Activated CD8-positive, alpha-beta memory T cell treated with anti-CD3 and anti-CD28 coated beads, Interleukin-2, amount 50 U/mL, for 48 hours (primary cell): Measurements from ENCODE around the gene SLC4A5.
"Not testable (repeated sequence)": the region's sequence is repeated elsewhere in the genome, so short reads cannot be mapped to it uniquely, and the experiment has no call there.

Source experiments
- DNase-seq: peaks from one replicate; pipeline ENCODE4 v3.0.0-alpha.2; 2020

SLC4A5 gene

DNA sequence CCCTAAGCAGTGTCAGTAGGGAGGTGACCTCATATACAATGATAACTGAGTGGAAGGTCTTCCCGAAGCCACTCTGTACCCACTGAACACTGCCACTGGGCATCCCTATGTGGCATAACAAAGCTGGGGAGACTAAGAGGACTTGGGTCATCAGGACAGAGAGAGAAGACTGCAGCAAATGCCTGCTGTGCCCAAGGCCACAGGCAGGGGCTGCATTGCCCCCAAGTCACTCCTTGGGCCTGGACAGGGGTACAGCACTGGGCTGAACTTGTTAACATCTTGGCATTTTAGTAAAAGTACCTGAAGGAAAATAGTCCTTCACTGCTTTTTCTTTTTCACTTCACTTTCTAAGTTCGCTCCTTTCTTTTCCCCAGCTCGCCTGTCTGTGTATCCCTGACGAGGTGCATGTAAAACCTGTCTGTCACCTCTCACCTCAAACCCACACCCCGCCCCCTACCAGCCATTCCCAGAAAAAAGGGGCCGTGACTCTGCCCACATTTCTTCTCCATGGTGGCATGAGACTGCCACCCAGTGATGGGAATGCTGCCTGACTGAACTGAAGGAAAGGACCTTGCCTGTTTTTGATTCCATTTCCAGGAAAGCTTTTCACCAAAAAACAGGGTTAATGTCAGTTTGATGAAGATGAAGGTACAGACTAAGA lies 81.9 kb downstream of the SLC4A5 start:
- DNase-seq: no peak

DNA sequence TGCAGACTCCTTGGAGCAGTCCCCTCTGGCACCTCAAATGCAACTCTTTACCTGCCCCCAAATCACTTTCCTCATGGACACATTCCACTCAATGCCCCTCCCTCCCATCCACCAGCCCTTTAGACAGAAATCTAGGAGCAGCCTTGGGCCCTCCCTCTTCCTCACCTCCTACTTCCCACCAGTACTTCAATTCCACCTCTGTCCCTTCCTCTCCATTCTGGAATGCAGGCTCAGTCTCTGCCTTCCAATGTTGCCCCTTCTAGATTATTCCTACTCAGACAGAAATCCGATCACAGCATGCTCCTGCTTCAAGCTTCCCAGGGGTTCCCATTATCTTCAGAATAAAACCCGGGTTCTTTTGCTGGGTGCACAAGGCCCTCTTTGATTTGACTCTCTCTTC lies 82.7 kb downstream of the SLC4A5 start:
- no peak for DNase-seq

DNA sequence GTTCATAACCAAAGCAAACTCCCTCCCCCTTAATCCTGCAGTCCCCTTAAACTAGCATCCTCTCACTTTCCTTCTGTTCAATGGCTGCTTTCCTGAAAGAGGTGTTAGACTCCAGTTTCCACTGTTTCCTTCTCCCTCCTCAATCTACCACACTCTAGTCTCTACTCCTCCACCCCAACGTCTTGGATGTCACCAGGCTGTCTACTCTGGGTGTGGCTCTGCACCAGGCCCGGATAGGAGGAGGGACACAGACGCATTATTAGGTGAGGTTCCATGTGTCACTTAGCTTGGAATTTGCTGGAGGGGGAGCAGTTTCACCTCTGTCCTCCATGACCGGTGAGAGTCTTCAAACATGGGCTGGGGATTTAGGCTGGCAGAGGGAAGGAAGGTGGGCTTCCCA lies 83.5 kb downstream of the SLC4A5 start:
- no peak for DNase-seq

DNA sequence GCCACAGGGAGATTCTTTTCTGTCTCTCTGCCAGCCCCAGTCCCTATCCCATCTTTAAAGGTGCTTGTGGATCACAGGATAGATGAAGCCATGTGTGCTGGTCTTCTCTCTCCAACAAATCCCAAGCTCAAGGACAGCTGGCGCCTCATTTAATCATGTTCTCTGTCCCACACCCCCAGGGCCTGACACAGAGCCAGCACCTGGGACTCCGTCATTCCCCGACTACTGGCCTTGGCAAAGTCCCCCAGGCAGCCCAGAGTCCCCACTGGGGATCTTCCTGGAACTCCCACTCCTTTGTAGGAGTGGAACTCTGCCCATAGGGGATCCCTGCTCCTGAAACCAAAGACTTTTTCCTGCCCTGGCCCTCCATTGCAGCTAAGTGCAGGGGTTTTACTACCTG lies 84.0 kb downstream of the SLC4A5 start:
- no peak for DNase-seq

DNA sequence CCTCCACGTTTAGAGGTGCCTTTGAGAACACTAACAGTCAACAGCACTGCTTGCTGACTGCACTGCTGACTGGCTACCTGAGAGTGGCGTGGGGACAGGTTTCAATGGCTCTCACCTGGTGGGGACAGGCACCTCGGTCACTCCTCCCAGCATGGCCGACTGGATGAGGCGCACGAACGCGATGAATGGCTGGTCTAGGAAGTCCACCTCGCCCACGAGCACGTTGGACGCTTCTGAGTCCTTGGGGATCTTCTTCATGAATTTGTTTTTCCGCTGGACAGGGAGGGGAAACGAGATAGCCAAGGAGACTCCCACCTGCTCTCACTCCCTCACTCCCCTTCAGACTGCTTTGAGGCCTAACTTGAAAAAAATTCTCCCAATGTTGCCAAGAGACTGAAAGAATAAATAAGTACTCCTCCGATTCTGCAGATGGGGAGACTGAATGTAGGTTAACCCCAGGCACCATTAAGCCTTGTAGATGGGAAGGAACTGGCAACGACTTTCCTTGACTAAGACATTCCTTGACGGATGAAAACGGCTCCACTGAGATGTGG lies 87.5 kb downstream of the SLC4A5 start:
- DNase-seq: no peak

DNA sequence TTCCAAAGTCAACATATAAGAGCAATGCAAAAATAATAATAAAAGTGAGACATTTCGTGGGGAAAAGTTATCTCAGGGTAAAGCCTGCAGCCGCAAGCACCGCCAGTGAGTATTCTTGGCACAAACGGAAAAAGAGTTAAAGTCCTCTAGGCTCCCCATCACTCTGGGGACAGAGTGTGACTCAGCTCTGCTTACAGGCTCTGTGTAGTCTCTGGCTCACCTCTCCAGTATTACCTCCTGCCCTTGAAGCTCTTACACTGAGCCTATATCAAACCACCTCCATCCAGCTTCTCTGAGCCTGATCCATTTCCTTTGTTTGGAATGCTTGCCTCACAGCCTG lies 89.3 kb downstream of the SLC4A5 start:
- DNase-seq: no peak

DNA sequence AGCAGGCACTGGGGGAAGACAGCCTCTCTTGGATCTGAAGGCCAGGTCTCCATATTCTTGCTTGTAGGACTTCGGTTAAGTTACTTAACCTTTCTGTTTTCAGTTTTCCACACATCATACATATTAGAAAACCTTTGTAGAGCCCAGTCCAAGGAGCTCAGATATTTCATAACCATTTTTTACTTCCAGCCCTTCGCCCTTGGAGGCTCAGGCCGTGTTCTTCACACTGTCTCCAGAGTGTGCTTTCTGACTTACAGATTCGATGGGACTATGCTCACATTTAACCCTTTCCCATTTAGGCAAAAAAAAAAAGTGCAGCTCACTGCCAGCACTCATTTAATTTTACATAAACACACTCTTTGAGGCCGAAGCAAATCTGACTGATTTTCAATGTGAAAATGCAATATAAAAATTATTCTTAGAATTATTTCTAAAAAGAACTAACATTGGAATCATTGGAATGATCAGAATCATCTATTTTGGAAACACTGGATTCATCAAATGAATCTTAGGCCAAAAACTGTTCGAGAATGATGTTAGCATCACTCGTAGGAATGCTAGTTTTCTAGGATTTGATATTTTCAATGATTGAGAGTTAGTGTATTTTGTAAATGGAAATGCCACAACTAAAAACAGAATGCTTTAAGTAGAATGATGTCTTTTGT lies 89.8 kb downstream of the SLC4A5 start:
- no peak for DNase-seq

DNA sequence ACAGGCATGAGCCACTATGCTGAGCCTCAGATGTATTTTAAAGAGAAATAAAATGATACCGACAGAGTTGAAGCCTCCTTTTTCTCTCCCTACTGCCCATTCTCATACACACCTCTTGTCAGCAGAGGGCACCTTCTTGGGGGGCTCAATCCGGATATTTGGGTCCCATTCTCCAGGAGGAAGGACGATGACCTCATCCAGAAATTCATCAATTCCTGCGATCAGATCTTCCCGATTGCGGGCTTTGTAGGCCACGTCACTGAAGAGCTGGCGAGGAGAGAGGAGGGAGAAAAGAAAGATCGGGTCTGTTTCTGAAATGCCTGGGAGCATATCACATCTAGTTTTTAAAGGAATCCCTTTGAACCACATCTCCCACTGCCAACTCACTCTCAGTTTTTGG lies 90.4 kb downstream of the SLC4A5 start:
- DNase-seq: no peak

DNA sequence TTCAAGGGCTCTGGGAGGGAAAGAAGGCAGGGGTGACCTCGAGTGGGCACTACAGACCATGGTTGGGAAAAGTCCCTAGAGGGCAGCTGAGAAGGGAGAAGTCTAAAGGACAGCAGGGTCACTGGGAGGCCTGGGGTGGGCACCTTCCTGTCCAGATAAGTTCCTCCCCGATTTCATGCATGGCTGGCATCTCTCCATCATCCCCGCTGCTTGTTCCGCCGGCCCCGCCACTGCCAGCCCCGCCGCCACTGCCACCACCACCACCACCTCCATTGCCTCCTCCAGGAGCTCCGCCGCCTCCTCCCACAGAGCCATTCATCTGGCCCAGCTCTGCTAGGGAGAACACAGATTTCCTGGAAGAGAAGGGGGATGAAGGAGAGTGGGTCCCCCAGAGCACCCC lies 91.2 kb downstream of the SLC4A5 start:
- no peak for DNase-seq

DNA sequence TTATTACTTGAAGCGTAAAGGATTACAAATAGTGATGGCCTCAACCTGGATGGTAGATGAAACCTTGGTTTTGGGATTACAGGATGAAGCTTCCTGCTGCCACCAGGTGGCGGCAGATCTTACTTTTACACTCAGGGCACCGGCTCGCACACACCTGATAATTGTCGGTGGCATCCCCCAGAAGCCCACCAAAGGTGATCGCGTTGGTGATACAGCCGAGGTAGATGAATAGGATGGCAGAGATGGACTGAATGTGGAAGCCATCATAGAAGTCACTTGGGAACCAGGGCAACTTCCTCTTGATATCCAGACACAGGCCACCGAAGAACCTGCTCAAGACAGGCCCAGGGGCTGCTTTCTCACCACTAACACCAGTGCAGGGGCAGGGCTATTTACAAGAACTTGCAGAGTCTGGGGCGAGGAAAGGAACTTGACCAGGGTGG lies 93.0 kb downstream of the SLC4A5 start:
- DNase-seq: peak; percentile 73

DNA sequence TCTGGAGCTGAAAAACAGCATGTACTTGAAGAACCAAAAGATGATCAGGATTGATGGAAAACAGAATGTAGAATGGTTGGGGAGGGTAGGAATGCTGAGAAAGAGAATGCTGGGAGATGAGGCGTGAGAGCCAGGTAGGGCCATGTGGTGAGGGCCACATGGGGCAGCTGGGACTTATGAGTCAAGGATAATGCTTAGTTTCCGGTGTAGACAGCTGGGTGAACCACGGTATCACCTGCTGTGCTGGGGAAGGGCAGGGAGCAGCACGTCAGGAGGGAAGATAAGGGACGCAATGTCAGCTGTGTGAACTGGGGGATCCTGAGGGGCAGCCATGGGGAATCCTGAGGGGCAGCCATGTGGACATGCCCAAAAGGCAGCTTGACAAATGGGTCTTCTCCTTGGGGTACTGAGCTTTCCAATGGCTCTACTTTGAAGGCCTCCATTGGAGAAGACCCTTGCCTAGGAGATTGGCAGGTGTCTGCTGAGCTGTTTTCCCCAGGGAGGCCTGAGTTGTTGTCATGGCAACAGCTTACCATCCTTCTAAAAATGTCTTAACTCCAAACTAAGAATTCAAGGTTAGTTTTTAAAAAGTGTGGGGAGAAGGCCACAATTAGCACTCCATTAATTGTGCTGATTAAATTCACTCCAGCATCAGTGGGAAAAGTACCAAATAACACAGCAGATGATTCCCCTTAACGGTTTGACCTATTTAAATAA lies 93.7 kb downstream of the SLC4A5 start:
- no peak for DNase-seq

DNA sequence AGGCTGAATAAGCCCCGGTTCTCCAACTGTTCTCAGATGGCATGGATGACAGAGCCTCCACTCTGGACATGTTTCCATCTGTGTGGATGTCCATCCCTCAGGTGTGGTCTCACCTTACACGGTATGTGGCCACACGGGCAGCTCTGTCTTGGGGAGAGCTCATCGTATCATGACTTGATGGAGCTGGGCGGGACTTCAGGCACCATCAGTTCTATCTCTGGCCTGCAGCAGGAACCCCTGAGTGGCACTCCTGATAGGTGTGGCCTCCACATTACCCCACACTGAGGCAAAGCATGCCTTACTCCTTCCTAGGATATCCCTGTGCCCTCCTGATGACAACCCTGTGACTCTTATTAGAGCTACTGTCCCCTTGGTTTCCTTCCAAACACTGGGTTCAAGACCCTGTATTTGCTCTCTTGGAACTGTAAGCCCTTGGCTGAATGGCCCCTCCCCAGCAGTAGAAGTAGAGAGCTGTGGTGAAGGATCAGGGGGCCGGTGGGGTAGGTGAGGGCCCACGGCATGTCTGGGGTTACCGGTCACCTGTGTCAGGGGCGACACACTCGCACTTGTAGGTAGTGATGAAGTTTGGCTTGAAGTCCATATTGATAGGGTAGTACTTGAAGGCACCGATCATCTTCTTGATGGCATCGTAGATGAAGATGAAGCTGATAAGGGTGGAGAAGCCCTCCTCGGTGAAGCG lies 96.6 kb downstream of the SLC4A5 start:
- DNase-seq: no peak

DNA sequence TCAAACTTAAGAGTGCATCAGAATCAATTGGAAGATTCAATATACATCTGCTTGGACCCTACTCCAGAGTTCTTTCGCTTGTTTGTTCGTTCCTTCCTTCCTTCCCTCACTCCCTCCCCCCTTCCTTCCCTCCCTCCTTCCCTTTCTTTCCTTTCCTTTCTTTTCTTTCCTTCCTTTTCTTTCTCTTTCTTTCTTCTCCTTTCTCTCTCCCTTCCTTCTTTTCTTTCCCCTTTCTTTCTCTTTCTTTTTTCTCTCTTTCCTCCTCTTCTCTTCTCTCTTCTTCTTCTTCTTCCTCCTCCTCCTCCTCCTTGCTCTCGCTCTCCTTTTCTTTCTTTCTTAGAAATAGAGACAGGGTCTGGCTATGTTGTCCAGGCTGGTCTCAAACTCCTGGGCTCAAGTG lies 98.9 kb downstream of the SLC4A5 start:
- no peak for DNase-seq

DNA sequence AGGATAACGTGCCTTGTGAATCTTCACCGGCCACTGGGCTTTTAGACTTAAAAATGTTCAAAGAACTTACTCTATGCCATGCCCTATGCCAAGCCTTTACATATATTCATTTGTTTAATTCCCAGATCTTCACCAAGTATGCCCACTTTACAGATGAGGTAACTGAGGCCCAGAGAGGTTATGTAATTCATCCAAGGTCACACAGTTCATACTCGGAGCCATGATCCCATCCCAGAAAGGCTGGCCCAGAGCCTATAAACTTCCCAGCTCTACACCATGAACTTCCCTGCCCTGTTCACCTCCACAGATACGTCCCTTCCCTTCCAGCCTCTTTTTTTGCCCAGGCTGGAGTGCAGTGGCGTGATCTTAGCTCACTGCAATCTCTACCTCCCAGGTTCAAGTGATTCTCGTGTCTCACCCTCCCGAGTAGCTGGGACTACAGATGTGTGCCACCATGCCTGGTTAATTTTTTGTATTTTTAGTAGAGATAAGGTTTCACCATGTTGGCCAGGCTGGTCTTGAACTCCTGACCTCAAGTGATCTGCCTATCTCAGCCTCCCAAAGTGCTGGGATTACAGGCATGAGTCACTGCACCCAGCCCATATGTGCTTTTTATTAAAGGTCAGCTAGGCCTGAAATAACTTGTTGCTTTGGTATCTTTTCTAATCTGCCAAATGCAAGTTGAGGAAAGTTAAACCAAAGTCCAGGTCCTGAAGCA lies 100.7 kb downstream of the SLC4A5 start:
- no peak for DNase-seq

DNA sequence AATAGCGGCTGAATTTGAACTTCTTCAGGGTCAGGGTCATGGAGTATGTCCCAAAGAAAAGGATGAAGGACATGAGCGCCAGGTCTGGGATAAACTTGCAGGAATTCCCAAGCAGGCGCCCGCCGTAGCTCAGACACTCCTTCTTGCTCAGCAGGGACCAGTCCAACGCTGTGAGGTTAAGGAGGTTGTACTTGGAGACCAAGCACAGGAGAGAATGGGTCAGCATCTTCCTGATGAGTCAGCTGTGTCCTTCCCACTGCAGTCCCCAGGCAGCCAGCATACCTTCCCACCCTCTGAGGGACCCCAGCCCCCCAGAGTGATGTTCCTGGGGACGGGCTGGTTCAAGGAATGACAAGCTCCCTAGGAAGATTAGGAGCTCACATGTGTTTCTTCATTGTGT lies 103.9 kb downstream of the SLC4A5 start:
- no peak for DNase-seq

DNA sequence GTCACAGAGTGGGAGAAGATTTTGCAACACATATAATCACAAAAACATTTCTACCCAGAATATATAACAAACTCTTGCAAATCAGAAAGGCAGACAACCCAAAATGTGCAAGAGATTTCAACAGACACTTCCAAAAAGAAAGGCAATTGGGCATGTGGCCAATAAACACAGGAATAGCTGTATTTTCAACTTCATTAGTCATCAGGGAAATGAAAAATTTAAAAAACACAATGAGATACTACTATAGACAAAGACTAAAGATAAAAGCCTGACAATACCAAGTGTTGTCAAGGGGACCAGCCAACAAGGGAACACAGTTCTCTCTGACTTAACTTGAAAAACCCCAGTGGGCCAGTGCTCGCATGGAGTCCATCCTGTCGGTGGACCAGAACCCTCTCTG lies 104.3 kb downstream of the SLC4A5 start:
- DNase-seq: no peak

DNA sequence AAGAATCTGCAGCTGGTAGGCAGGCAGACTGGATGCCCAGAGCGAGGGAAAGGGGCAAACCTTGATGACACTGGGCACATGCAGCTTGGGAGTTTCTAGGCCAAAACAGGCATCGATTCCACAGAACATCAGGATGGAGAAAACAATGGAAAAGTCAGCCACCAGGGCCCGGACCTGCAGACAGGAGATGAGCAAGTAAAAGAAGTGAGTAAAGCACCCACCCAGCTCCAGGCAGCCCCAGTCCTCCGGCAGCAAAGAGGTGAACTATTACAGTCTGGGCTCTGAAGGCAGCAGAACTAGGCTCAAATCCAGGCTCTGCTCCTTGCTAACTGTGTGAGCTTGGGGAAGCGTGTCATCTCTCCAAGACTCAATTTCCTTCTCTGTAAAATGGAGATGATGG lies 108.2 kb downstream of the SLC4A5 start:
- DNase-seq: no peak

DNA sequence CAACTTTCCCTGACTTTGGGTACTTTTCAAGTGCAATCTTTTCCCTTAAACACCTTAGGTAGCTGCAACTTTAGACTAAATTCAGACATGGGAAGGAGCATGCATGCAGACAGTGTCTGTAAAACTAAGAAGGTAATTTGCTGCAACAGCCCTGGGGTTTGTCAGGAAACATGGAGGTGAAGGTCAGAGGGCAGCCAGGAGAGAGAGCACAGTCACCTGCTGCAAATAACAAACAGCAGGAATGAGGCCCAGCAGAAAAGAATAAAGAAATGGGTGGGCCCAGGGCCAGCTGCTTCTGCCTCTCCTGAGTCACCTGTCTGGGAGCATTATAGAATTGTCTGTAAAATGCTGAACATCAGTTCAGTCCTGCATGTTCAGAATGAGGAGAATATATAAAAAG lies 109.6 kb downstream of the SLC4A5 start:
- DNase-seq: no peak

DNA sequence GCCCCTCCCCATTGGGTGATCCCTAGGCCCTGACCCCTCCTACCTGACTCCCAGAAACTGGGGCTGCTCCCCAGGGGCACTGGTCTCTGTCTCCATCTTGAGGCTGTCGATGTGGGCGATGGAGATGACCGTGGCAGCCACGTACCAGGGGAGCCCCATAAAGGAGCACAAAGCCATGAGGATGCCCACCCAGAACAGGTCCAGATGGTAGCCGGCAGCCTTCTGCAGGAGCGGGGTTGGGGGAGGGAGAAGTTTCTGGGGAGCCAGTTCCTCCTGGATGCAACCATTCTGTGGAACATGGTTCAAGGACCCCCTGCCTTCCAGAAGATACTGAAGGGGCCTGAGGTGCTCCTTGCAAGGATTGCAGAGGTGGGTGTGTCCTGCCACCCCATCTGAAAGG lies 110.8 kb downstream of the SLC4A5 start:
- DNase-seq: no peak

DNA sequence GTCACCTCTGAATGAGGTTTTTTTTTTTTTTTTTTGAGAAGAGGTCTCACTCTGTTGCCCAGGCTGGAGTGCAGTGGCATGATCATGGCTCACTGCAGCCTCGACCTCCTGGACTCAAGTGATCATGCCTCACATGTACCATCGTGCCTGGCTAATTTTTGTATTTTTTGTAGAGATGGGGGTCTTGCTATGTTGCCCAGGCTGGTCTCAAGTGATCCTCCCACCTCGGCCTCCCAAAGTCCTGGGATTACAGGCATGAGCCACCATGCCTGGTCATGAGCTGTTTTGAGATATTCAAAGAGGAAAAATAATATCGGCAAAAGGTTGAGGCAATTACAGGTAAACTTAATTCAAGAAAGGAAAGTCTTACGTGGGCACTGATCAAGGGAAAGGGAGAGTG lies 113.4 kb downstream of the SLC4A5 start:
- not testable (repeated sequence) for DNase-seq

DNA sequence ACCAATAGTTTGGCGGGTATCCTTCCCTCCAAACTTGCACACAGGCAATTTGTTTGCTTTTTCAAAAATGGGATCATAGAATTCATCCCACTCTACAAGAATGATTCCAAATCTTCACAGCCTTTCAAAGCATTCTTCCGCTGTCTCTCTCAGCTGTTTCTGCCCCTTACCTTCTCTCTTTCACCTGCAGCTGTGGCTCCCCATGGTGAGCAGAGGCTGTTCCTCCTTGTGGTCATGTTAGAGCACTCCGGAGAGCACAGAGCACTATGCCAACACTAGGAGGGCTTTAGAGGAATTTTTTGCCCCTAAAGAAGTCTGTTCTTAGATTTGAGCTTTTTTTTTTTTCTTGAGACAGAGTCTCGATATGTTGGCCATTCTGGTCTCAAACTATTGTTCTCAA lies 114.4 kb downstream of the SLC4A5 start:
- no peak for DNase-seq

DNA sequence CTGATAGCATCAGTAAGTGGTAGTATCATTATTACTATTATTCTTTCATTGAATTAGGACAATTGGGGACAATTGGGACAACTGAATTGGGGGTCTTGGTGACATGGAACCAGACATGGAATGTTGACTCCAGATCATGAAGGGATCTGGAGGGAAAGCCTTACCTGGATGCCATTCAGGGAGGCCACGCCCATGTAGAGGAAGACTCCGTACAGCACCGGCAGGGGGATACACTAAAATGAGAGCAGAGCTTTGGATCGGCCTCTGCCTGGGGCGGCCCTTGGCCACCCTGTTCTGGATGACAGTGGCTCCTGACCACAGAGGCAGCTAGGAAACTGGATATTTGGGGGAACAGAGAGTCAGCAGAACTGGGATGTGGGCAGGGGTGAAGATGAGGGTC lies 115.6 kb downstream of the SLC4A5 start:
- no peak for DNase-seq

DNA sequence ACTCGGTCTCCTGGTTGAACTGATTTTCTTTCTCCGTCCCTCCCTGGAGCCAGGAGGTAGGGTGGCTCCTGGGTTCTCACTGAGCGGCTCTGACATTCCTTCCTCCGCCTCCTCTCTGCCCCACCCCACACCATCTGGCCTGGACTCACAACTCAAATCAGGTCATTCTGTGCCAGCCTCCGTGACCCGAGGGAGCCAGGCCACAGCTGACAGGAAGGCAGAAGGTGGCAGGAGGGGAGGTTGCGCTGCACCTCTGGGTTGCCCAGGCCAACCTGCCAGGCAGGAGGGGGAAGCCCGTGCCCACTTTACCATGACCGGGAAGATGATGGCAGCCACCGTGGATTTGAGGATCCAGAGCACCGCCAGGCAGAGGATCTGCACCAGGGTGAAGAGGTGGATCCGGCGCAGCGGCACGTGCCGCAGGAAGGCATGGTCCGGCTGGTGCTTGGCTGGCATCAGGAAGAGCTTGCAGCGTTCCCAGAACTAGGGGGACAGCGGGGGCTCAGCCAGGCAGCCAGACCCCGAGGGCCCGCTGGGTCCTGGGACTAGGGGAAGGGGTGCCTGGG lies 116.5 kb downstream of the SLC4A5 start:
- no peak for DNase-seq
